Thyroid gland (tissue), 4 donors: ENCODE data around the gene QRICH2. TPM values are rescaled to one million over a fixed set of nuclear protein-coding genes. Genes with fewer than 3 reads are reported as not detected.
"Not testable (repeated sequence)": the region's sequence is repeated elsewhere in the genome, so short reads cannot be mapped to it uniquely, and the experiment has no call there.

Experiments
- DNase-seq, 2 donors: peaks; one replicate each; pipeline ENCODE4 v3.0.0-alpha.2; 2019
- H3K27ac ChIP-seq, 3 donors: fragments of 200-600 bp; sonication (generic); 1 replicate in 2 of 3; 2 replicates in 1 of 3; pipeline ENCODE4 v1.5.1; 2016 to 2019; ENCODE audit warnings: mild to moderate bottlenecking in 1 of 3, moderate library complexity in 1 of 3
- H3K27me3 ChIP-seq: fragments of 200-600 bp; sonication (generic); one replicate; pipeline ENCODE4 v1.5.1; 2019
- H3K36me3 ChIP-seq, 2 donors: fragments of 200-600 bp; sonication (generic); one replicate each; pipeline ENCODE4 v1.5.1; 2016 to 2019
- H3K4me1 ChIP-seq, 2 donors: fragments of 200-600 bp; sonication (generic); one replicate each; pipeline ENCODE4 v1.5.1; 2017 to 2019
- H3K4me3 ChIP-seq, 3 donors: fragments of 200-600 bp; sonication (generic); replicated peaks in 1 of 3; 1 replicate in 2 of 3; 2 replicates in 1 of 3; pipeline ENCODE4 v1.5.1; 2016; ENCODE audit warnings: mild to moderate bottlenecking in 1 of 3
- H3K9me3 ChIP-seq: fragments of 200-600 bp; sonication (generic); one replicate; pipeline ENCODE4 v1.5.1; 2017
- CTCF ChIP-seq, 6 experiments: fragments of 200-600 bp in 3 of 6; fragments of 450-650 bp in 3 of 6; sonication (generic) in 3 of 6; IDR thresholded peaks; one replicate each; pipeline ENCODE4 v1.5.1; 2016 to 2019; ENCODE audit warnings: antibody characterized with exemption in 6 of 6, mild to moderate bottlenecking in 2 of 6, inconsistent platforms in 1 of 6, moderate library complexity in 1 of 6
- POLR2A ChIP-seq, 2 donors: fragments of 450-650 bp; IDR thresholded peaks; one replicate each; pipeline ENCODE4 v1.6.1; 2017; ENCODE audit warnings: antibody characterized with exemption in 2 of 2, mild to moderate bottlenecking in 2 of 2, moderate library complexity in 1 of 2
- WGBS, 2 donors: methylation state at CpG; one replicate each; pipeline ENCODE4 v1.1.5; 2017; 5-methylcytosine and 5-hydroxymethylcytosine counted together
- intact Hi-C: fragments of 100-400 bp; cut with DNase I; formaldehyde crosslinking; loops from one replicate; pipeline ENCODE4 v1.15.1; 2023
- total RNA-seq, 4 donors: library from RNA; depleted of rRNA; stranded (reverse); fragments of >200 nt; gene quantifications; one replicate each; pipeline ENCODE4 v1.2.3, GENCODE V29; 2016

The QRICH2 gene
- total RNA-seq, 4 donors from 2014 or later, result 6.6 to 14.3 (median 9.9) TPM

GRCh38 chr17:76350463-76350862, 42.4 kb upstream of the QRICH2 start:
- Histone ChIP-seq H3K9me3 (no peaks in the 10 kb centered on the region), H3K27ac (peak overlapping the region; percentile 88 to 98 (median 93)), H3K27me3 (no peaks in the 10 kb centered on the region), H3K4me3 (no peak overlapping the region), H3K36me3 (peaks cover 22 to 26% of the 10 kb centered on the region in 2 donors), H3K4me1 (peaks cover 0 to 14% of the 10 kb centered on the region in 2 donors)
- intact Hi-C loops, result no loop called here
- no peak for TF ChIP-seq POLR2A (IDR thresholded peaks at IDR 0.05)
- no peak for DNase-seq
- 94 to 95% methylated on average over 5 of the region's 5 CpGs for WGBS, 2 donors

GRCh38 chr17:76346936-76347335, 38.9 kb upstream of the QRICH2 start:
- Histone ChIP-seq H3K36me3 (peaks cover 37 to 39% of the 10 kb centered on the region in 2 donors), H3K4me1 (peaks cover 0 to 11% of the 10 kb centered on the region in 2 donors)
- H3K27me3 ChIP-seq, H3K9me3 ChIP-seq, H3K4me3 ChIP-seq, DNase-seq, intact Hi-C loops, H3K27ac ChIP-seq: not testable (repeated sequence)
- WGBS, 2 donors, result 95% methylated on average over 11 of the region's 11 CpGs

GRCh38 chr17:76345377-76345974, 37.4 kb upstream of the QRICH2 start:
- Histone ChIP-seq H3K4me3 (no peak overlapping the region), H3K36me3 (peaks cover 40 to 41% of the 10 kb centered on the region in 2 donors), H3K27me3 (no peaks in the 10 kb centered on the region), H3K9me3 (no peaks in the 10 kb centered on the region), H3K27ac (no peak overlapping the region), H3K4me1 (peaks cover 0 to 1% of the 10 kb centered on the region in 2 donors)
- DNase-seq, result no peak
- intact Hi-C loops, result no loop called here
- TF ChIP-seq CTCF (IDR thresholded peaks at IDR 0.05), result no peak
- TF ChIP-seq POLR2A (IDR thresholded peaks at IDR 0.05), result no peak
- WGBS, 2 donors, result 95% methylated on average over 14 of the region's 14 CpGs

GRCh38 chr17:76343106-76343505, 35.0 kb upstream of the QRICH2 start:
- WGBS, 2 donors, result 92 to 98% methylated on average over 7 of the region's 7 CpGs
- peaks cover 37 to 39% of the 10 kb centered on the region in 2 donors for H3K36me3 ChIP-seq

GRCh38 chr17:76341301-76341700, 33.2 kb upstream of the QRICH2 start:
- Histone ChIP-seq H3K4me3 (no peak overlapping the region), H3K36me3 (peaks cover 22 to 26% of the 10 kb centered on the region in 2 donors), H3K27ac (no peak overlapping the region), H3K4me1 (peaks cover 0 to 5% of the 10 kb centered on the region in 2 donors), H3K27me3 (no peaks in the 10 kb centered on the region), H3K9me3 (no peaks in the 10 kb centered on the region)
- no peak for DNase-seq
- intact Hi-C loops, result no loop called here
- no peak for TF ChIP-seq CTCF (IDR thresholded peaks at IDR 0.05)
- TF ChIP-seq POLR2A (IDR thresholded peaks at IDR 0.05), result no peak
- WGBS, 2 donors, result 97 to 98% methylated on average over 6 of the region's 6 CpGs

More at GRCh38 chr17:76343106-76343505, 35.0 kb upstream of the QRICH2 start:
- Histone ChIP-seq H3K27ac (no peak overlapping the region), H3K27me3 (no peaks in the 10 kb centered on the region), H3K4me1 (peaks cover 0 to 2% of the 10 kb centered on the region in 2 donors), H3K9me3 (no peaks in the 10 kb centered on the region), H3K4me3 (no peak overlapping the region)
- no peak for TF ChIP-seq CTCF (IDR thresholded peaks at IDR 0.05)
- TF ChIP-seq POLR2A (IDR thresholded peaks at IDR 0.05), result no peak
- DNase-seq, result no peak
- intact Hi-C loops, result no loop called here

GRCh38 chr17:76337413-76337777, 29.3 kb upstream of the QRICH2 start:
- no peak for DNase-seq
- peaks cover 6 to 7% of the 10 kb centered on the region in 2 donors for H3K36me3 ChIP-seq
- H3K27me3 ChIP-seq, result no peaks in the 10 kb centered on the region
- peak overlapping the region in 1 of 3 donors; percentile 20 for H3K27ac ChIP-seq
- H3K9me3 ChIP-seq, result no peaks in the 10 kb centered on the region
- peaks cover 4 to 5% of the 10 kb centered on the region in 2 donors for H3K4me1 ChIP-seq
- WGBS, 2 donors, result 91 to 96% methylated on average over 6 of the region's 6 CpGs
- TF ChIP-seq POLR2A (IDR thresholded peaks at IDR 0.05) (no peak), CTCF (IDR thresholded peaks at IDR 0.05) (no peak)
- H3K4me3 ChIP-seq, result no peak overlapping the region
- intact Hi-C loops, result no loop called here
